Measurements from ENCODE around the gene BCL2L12. TPM values are rescaled to one million over a fixed set of nuclear protein-coding genes. Genes with fewer than 3 reads are reported as not detected.
A peak's percentile ranks its signal among the peaks of the same experiment; 100 is the strongest.

BCL2L12 gene
- total and polyA plus RNA-seq, 2 donors (not counting 3 experiments of a cell fraction or from before 2014, with no cell fraction given) = 49.8 to 58.5 TPM

- Histone ChIP-seq H3K79me2 (ENCODE audit: control insufficient read depth, insufficient read depth, low read length) (peaks cover 57% of the 10 kb centered on the region), H3K9ac (replicated peaks; ENCODE audit: extremely low read depth, insufficient read depth, low read length) (no peak overlapping the region), H3K4me3 (replicated peaks in 1 of 3; ENCODE audit: insufficient read depth in 1 of 3, low read depth in 1 of 3, low read length in 3 of 3) (peak overlapping the region in 1 of 3 experiments; percentile 97), H3K4me1 (ENCODE audit: control insufficient read depth, extremely low read depth, insufficient read depth, low read length) (peaks cover 24% of the 10 kb centered on the region), H3K27me3 (ENCODE audit: control insufficient read depth in 2 of 2, insufficient read depth in 2 of 2, low read length in 2 of 2) (no peaks in the 10 kb centered on the region), H3K27ac (ENCODE audit: insufficient read depth, low read depth, low read length) (no peak overlapping the region), H2AFZ (ENCODE audit: low read depth, low read length) (no peak overlapping the region), H3K9me1 (replicated peaks; ENCODE audit: control insufficient read depth, extremely low read depth, insufficient read depth, low read length) (no peaks in the 10 kb centered on the region), H4K20me1 (replicated peaks; ENCODE audit: control insufficient read depth, extremely low read depth, insufficient read depth, low read length) (no peaks in the 10 kb centered on the region), H3K36me3 (ENCODE audit: control insufficient read depth in 2 of 2, extremely low read depth in 1 of 2, insufficient read depth in 2 of 2, low read length in 2 of 2) (peaks cover 2 to 17% of the 10 kb centered on the region in 2 experiments), H3K9me3 (replicated peaks; ENCODE audit: control insufficient read depth, insufficient read depth, low read length) (no peaks in the 10 kb centered on the region), H3K4me2 (ENCODE audit: insufficient read depth, low read length) (peak overlapping the region; percentile 96)
- intact Hi-C loops (cut with micrococcal nuclease) (loop anchor here (5.0 kb wide), 1 partner anchor 191 kb away; the partner anchor contains the start of genes ALDH16A1 and PIH1D1), dilution Hi-C loops (cut with MboI; ENCODE audit: extremely low pct_ligation_motif_present, low sequenced_read_pairs) (no loop called here)
- DNase-seq (ENCODE audit: low read depth, low spot score) = no peak
- ChIA-PET CTCF (interaction anchor here (1.3 to 2.4 kb wide), 2 partner anchors 21 to 73 kb away, joined by 3 to 9 read pairs; partner anchors contain the start of genes BCL2L12 and IRF3), POLR2A (interaction anchor here (0.6 kb wide), 1 partner anchor 116 kb away, joined by 4 read pairs; the partner anchor contains the start of gene RCN3)
- BruUV-seq (replicated peaks) = no TSS peak
- FAIRE-seq = no peak
- TF ChIP-seq JUN (IDR thresholded peaks at IDR 0.05; ENCODE audit: borderline replicate concordance, insufficient read depth, insufficient read length, low read depth) (no peak), POLR2A (IDR thresholded peaks at IDR 0.05; ENCODE audit: low read depth, low read length) (no peak), MAX (IDR thresholded peaks at IDR 0.05; ENCODE audit: insufficient read depth, insufficient read length) (no peak), FOS (IDR thresholded peaks at IDR 0.05; ENCODE audit: borderline replicate concordance, insufficient read depth, low read length) (no peak), EZH2 (IDR thresholded peaks at IDR 0.05; ENCODE audit: borderline replicate concordance, low read depth, low read length, severe bottlenecking) (no peak), CTCF (IDR thresholded peaks at IDR 0.05; ENCODE audit: extremely low read depth in 1 of 2, insufficient read depth in 1 of 2, low read depth in 1 of 2, low read length in 2 of 2) (no peak), MYC (IDR thresholded peaks at IDR 0.05; ENCODE audit: low read depth, low read length) (no peak), GATA2 (IDR thresholded peaks at IDR 0.05; ENCODE audit: insufficient read depth, insufficient read length, low read depth, low read length) (no peak), POLR2AphosphoS5 (IDR thresholded peaks at IDR 0.05; ENCODE audit: insufficient read depth, low read depth, low read length) (no peak)
Observed at GRCh38 chr19:49643466-49643865, 22.3 kb upstream of the BCL2L12 start.

Data from endothelial cell of umbilical vein (primary cell).